ENCODE data around the gene SLC5A11. TPM values are rescaled to one million over a fixed set of nuclear protein-coding genes. Genes with fewer than 3 reads are reported as not detected.

SLC5A11 gene
- total RNA-seq, 4 donors from 2014 or later, result not detected

DNA sequence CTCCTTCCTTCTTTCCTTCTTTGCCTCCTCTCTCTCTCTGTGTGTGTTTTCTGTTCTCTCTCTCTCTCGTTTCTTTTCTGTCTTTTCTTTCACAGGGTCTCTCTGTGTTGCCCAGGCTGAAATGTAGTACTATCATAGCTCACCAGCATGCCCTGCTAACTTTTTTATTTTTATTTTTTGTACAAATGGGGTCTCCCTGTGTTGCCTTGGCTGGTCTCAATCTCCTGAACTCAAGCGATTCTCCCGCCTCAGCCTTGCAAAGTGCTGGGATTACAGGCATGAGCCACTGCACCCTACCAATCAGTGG, 1.5 kb downstream of the SLC5A11 start:
- 90% methylated on average over 3 of the region's 3 CpGs for WGBS
- DNase-seq (ENCODE audit: extremely low spot score), result no peak

DNA sequence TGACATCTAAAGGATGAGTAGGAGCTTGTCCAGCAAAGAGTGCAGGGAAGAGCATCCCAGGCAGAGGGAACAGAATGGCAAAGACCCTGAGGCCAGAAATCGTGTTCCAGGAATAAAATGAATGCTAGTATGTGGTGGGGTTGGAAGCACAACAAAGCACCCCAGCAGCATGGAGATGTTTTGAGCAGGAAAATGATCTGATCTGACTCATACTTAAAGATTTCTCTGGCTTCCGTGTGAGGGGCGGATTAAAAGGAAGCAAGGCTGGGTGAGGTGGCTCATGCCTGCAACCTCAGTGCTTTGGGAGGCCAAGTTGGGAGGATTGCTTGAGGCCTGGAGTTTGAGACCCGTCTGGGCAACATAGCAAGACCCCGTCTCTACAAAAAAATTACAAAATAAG, 2.3 kb downstream of the SLC5A11 start:
- no peak for DNase-seq (ENCODE audit: extremely low spot score)
- H3K4me1 ChIP-seq, result no peaks in the 10 kb centered on the region
- no peaks in the 10 kb centered on the region for H3K36me3 ChIP-seq
- 81% methylated on average over 5 of the region's 5 CpGs for WGBS
- H3K4me3 ChIP-seq, result no peak overlapping the region
- intact Hi-C loops (cut with DNase I), result no loop called here
- H3K9me3 ChIP-seq, result no peaks in the 10 kb centered on the region
- peaks cover 0 to 4% (median 0%) of the 10 kb centered on the region in 4 donors for H3K27me3 ChIP-seq
- no peak for TF ChIP-seq POLR2A (IDR thresholded peaks at IDR 0.05; ENCODE audit: low read depth)
- TF ChIP-seq EP300 (IDR thresholded peaks at IDR 0.05), result no peak
- TF ChIP-seq, protein P1, sequence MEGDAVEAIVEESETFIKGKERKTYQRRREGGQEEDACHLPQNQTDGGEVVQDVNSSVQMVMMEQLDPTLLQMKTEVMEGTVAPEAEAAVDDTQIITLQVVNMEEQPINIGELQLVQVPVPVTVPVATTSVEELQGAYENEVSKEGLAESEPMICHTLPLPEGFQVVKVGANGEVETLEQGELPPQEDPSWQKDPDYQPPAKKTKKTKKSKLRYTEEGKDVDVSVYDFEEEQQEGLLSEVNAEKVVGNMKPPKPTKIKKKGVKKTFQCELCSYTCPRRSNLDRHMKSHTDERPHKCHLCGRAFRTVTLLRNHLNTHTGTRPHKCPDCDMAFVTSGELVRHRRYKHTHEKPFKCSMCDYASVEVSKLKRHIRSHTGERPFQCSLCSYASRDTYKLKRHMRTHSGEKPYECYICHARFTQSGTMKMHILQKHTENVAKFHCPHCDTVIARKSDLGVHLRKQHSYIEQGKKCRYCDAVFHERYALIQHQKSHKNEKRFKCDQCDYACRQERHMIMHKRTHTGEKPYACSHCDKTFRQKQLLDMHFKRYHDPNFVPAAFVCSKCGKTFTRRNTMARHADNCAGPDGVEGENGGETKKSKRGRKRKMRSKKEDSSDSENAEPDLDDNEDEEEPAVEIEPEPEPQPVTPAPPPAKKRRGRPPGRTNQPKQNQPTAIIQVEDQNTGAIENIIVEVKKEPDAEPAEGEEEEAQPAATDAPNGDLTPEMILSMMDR (IDR thresholded peaks at IDR 0.05), result no peak
- TF ChIP-seq POLR2AphosphoS5 (IDR thresholded peaks at IDR 0.05), result no peak
- H3K27ac ChIP-seq (replicated peaks in 1 of 4), result no peak overlapping the region

More for the DNA sequence above, 1.5 kb downstream of the SLC5A11 start:
- Histone ChIP-seq H3K4me3 (no peak overlapping the region), H3K9me3 (no peaks in the 10 kb centered on the region), H3K36me3 (no peaks in the 10 kb centered on the region), H3K4me1 (no peaks in the 10 kb centered on the region), H3K27me3 (peaks cover 0 to 4% (median 0%) of the 10 kb centered on the region in 4 donors), H3K27ac (replicated peaks in 1 of 4) (no peak overlapping the region)
- TF ChIP-seq, protein P1 (IDR thresholded peaks at IDR 0.05), result no peak
- TF ChIP-seq POLR2A (IDR thresholded peaks at IDR 0.05; ENCODE audit: low read depth) (no peak), POLR2AphosphoS5 (IDR thresholded peaks at IDR 0.05) (no peak), EP300 (IDR thresholded peaks at IDR 0.05) (no peak)
- intact Hi-C loops (cut with DNase I), result no loop called here

DNA sequence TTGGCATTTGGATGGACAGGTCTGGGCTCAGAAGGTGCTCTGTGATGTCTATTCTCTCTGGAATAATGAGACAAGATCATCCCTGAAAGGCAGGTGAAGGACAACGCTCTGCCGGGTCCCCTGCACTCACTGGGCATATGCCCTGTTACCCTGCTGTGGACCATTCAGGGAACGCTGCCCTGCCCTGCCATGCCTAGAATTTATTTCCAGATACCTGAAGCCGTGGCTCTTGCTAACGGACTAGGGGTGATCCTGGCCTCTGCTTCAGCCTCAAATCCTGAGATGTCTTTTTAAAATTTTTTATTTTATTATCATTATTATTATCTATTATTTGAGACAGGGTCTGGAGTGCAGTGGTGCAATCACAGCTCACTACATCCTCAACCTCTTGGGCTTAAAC, 3.9 kb downstream of the SLC5A11 start:
- H3K4me3 ChIP-seq, result no peak overlapping the region
- no peak for DNase-seq (ENCODE audit: extremely low spot score)
- H3K4me1 ChIP-seq, result peaks cover 3 to 13% (median 11%) of the 10 kb centered on the region in 4 donors
- TF ChIP-seq POLR2AphosphoS5 (IDR thresholded peaks at IDR 0.05) (no peak), POLR2A (IDR thresholded peaks at IDR 0.05; ENCODE audit: low read depth) (no peak), EP300 (IDR thresholded peaks at IDR 0.05) (no peak)
- TF ChIP-seq, protein P1 (IDR thresholded peaks at IDR 0.05), result no peak
- H3K27ac ChIP-seq (replicated peaks in 1 of 4), result no peak overlapping the region
- no peaks in the 10 kb centered on the region for H3K36me3 ChIP-seq
- H3K27me3 ChIP-seq, result peaks cover 0 to 4% (median 0%) of the 10 kb centered on the region in 4 donors
- intact Hi-C loops (cut with DNase I), result no loop called here
- H3K9me3 ChIP-seq, result no peaks in the 10 kb centered on the region
- WGBS, result 96% methylated on average over 5 of the region's 5 CpGs

DNA sequence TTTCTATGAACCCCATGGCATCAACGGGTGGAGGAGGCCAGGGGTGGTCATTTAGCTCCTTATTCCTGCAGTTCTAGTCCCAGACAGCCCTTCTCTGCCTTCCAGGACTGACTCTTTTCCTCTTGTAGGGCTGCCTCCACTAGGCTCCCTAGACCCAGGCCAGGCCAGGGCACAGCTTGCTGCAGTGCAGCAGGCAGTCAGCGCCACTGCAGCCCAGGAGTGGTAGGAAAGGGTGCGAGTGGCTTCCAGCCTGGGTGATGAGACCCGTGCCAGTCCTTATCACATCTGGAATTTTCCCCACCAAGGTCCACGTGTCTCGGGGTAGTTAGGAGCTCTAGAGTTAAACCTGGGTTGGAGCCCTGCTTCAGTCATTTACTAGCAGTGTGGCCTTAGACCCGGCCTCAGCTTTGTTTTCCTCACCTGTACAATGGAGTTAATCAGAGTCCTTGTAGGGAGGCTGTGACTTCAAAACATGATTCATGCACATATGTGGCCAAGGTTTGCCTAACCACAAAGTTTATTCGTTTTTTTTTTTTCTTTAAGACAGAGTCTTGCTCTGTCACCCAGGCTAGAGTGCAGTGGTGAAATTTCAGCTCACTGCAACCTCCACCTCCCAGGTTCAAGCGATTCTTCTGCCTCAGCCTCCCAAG, 4.7 kb downstream of the SLC5A11 start:
- WGBS, result 77% methylated on average over 5 of the region's 9 CpGs
- Histone ChIP-seq H3K36me3 (no peaks in the 10 kb centered on the region), H3K27ac (replicated peaks in 1 of 4) (no peak overlapping the region), H3K27me3 (peaks cover 0 to 4% (median 0%) of the 10 kb centered on the region in 4 donors), H3K4me3 (no peak overlapping the region), H3K9me3 (no peaks in the 10 kb centered on the region), H3K4me1 (peaks cover 3 to 13% (median 11%) of the 10 kb centered on the region in 4 donors)
- no peak for DNase-seq (ENCODE audit: extremely low spot score)
- intact Hi-C loops (cut with DNase I), result no loop called here
- no peak for TF ChIP-seq POLR2A (IDR thresholded peaks at IDR 0.05; ENCODE audit: low read depth)

- no peaks in the 10 kb centered on the region for H3K36me3 ChIP-seq
- WGBS, result 79% methylated on average over 8 of the region's 8 CpGs
- TF ChIP-seq POLR2AphosphoS5 (IDR thresholded peaks at IDR 0.05), result no peak
- TF ChIP-seq EP300 (IDR thresholded peaks at IDR 0.05), result no peak
- TF ChIP-seq, protein P1 (IDR thresholded peaks at IDR 0.05), result no peak
- no peaks in the 10 kb centered on the region for H3K27me3 ChIP-seq
- no peak for DNase-seq (ENCODE audit: extremely low spot score)
- peaks cover 3 to 13% (median 11%) of the 10 kb centered on the region in 4 donors for H3K4me1 ChIP-seq
- no peak overlapping the region for H3K4me3 ChIP-seq
- intact Hi-C loops (cut with DNase I), result no loop called here
- no peaks in the 10 kb centered on the region for H3K9me3 ChIP-seq
- no peak overlapping the region for H3K27ac ChIP-seq (replicated peaks in 1 of 4)
Observed at GRCh38 chr16:24851700-24852099, 5.9 kb downstream of the SLC5A11 start.
